ENCODE data around the gene BICC1.

GRCh38 chr10:58577437-58577777 is 64.7 kb downstream of the BICC1 start:
- no peak for TF ChIP-seq CTCF (conservative IDR thresholded peaks at IDR 0.05; ENCODE audit: low read length)
- TF ChIP-seq EZH2phosphoT487 (IDR thresholded peaks at IDR 0.05; ENCODE audit: borderline replicate concordance), result no peak
